Fibroblast of the conjunctiva (primary cell): ENCODE results near the gene MYEF2.
A peak's percentile ranks its signal among the peaks of the same experiment; 100 is the strongest.

Experiments used
- DNase-seq: peaks from one replicate; pipeline ENCODE4 v3.0.0-alpha.2; 2010; ENCODE audit warnings: low read depth

Gene MYEF2

DNA sequence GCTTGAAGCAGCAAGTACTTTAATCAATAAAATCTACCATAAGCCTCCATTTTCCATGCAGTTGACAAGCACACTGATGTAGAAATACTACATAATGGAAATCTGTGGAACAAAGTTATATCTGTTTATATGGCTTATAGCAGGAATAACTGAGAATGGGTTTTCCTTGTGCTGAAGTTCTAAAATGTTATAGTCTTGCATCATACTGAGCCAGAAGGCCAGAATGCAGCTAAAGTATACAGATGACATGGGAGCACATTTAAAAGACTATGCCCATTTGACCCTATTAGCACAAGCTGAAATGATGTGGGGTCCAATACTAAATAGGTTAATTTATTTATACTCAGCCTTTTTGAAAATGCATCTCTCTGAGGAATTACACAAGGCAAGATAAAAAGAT, 32.2 kb downstream of the MYEF2 start:
- no peak for DNase-seq

DNA sequence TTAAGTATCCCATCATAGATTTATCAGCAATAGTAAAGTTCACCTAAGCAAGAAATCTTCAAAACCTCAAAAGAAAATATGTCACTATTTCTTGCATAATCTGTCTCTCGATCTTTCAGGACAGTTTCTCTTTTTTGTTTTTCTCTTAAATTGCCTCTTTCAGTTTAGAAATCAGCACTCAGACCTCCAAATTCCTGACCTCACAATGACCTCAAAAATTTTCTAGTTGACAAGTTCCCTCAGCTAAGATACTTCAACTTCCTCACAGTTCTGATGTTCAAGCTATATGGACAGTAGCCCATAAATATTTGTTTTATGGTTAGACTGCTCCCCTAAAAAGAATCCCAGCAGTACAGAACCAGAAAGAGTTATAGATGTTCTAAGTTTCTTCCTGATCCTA, 33.2 kb downstream of the MYEF2 start:
- DNase-seq: no peak

- DNase-seq: no peak
These were observed 34.2 kb downstream of the MYEF2 start for GRCh38 chr15:48143856-48144255.

DNA sequence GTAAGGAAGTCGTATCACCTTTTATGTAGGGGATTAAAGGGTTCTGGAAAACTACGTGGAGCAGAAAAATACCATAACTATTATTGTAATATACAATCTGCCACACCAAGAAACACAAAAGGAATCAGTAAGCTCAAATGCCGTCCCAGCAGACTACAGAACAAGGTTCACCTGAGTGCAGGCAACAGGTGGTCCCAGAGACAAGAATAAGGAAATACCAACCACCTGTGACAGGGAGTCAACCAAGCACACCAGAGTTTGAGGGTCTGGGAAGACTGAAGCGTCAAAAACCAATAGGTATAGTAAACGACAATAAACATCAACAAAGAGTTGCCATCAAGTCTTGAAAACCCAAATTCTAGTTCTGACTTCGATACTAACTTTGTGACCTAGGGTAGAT, 45.2 kb downstream of the MYEF2 start:
- DNase-seq: no peak

DNA sequence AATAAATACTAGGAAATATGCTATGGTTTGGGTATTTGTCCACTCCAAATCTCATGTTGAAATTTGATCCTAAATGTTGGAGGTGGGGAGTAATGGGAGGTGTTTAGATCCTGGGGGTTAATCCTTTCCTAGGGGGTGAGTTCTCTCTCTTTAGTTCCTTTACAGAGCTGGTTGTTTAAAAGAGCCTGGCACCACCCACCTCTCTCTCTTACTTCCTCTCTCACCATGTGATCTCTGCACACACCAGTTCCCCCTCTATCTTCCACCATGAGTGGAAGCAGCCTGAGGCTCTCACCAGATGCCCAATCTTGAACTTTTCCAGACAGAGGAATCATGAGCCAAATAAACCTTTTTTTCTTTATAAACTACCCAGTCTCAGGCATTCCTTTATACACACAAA, 46.8 kb downstream of the MYEF2 start:
- DNase-seq: no peak

GRCh38 chr15:48126667-48127355, 51.3 kb downstream of the MYEF2 start:
- no peak for DNase-seq

DNA sequence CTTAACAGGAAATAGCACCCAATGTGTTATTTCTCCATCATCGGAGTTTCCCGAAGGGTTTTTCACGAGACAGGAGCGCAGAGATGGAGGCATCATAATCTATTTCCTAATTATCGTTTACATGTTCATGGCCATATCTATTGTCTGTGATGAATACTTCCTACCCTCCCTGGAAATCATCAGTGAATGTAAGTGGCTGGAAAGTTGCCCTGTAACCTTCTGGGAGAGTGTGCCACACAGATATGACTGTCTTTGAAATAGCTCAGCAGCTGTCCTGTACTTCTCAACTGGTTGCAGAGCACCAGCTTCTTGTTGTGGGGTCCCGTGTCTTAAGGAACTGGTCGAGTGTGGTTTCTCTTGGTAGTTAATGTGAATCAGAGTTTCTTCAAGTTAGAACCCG, 56.2 kb downstream of the MYEF2 start:
- no peak for DNase-seq

DNA sequence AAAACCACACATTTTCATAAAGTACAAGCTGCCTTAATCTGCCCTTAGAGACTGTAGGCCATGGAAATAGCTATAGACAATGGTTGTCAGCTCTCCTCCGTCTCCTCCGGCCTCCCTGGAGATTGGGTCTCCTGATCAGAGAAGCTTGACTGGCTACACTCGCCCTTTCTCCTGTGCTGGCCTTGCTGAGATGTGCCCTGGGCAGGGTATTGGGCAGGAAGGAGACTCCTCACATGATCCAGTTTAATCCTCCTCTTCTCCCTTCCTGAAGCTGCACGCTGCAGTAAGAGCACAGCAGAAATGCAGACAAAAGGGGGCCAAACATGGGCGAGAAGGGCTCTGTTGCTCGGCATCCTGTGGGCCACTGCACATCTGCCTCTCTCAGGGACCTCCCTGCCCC, 57.4 kb downstream of the MYEF2 start, which contains the start of gene SLC24A5:
Gene SLC24A5 (plus strand): TSS at position 246 of the 400 bp plus-strand sequence. CDS start 55 bp downstream, at position 301.
- no peak for DNase-seq

DNA sequence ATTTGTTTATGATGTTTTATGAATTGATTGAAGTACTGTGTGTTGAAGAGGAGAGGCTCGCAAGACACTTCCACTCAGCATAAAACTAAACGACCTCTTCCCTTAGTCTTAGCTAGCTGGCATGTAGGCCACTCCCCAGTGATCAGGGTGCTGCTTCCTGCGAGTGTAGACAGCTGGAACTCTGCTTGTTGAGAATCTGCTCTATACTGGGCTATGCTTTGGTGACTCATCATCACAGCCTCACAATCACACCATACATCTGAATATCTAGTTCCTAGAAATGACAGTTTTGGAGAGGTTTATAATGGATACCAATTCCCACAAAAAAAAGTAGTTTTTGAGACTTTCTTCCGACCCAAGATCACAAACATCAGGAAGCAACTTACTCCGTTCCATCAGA, 58.8 kb downstream of the MYEF2 start:
- no peak for DNase-seq

GRCh38 chr15:48112242-48112641, 65.9 kb downstream of the MYEF2 start:
- no peak for DNase-seq

GRCh38 chr15:48109856-48110531, 68.1 kb downstream of the MYEF2 start:
- no peak for DNase-seq

- no peak for DNase-seq
These were observed 68.9 kb downstream of the MYEF2 start for GRCh38 chr15:48109212-48109611.

- no peak for DNase-seq
These were observed 72.2 kb downstream of the MYEF2 start for GRCh38 chr15:48105936-48106335.

- DNase-seq: no peak
These were observed 74.4 kb downstream of the MYEF2 start for GRCh38 chr15:48103647-48104046.

GRCh38 chr15:48102167-48102566, 75.9 kb downstream of the MYEF2 start:
- DNase-seq: no peak

GRCh38 chr15:48101376-48101961, 76.6 kb downstream of the MYEF2 start:
- no peak for DNase-seq

DNA sequence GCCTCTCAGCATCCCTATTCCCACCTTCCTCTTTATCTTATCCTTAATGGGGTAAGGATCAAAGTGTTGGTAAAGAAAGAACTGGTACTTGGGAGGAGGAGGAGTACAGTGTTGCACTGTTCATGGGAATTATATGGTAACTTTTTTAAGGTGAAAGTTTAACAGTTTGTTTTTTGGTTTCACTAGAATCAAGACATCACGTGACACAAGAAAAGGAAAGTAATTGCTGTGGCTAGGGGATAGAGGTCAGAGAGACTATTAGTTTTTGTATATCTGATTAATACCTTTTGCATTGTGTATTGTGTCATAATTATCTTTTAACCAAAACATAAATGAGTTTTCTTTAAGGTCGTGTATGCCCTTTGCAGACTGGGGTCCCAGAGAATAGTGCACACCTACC, 80.8 kb downstream of the MYEF2 start:
- DNase-seq: no peak

DNA sequence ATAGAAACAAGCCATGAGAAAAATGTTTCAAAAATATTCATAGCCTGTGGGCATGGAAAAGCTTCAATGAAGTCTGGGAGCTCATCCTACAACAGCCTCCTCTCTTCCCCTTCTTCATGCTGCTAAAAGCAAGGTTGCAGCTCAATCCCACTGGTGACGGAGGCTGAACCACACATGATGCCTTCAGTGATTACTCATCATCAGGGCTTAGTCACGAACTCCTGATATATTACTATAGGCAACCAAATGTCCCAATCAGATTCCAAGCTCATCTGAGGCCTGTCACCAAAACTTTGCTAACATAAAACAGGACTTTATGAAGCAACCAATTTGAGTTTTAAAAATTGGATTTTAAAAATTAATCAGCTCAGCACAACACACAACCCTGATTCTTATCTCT, 81.3 kb downstream of the MYEF2 start:
- DNase-seq: peak; percentile 2

DNA sequence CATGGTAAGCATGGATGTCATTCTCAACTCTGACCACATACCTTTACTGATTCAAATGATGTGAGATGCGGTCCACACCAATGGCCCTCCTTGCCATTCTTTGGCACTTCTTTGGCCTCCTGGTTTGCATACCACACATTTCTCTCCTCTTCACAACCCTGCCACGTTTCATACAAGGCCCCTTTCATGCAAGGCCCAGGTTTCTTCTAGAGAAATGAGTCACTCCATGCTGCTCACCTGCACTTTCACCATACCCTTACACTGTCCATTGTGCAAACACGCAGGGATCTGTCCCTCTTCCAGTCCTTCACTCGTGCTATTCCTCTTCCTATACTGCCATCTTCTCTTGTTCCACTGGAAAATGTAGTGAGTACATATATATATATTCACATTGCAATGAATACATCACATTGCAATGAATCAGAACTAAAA, 81.7 kb downstream of the MYEF2 start:
- no peak for DNase-seq

GRCh38 chr15:48091522-48091921, 86.6 kb downstream of the MYEF2 start:
- DNase-seq: no peak

DNA sequence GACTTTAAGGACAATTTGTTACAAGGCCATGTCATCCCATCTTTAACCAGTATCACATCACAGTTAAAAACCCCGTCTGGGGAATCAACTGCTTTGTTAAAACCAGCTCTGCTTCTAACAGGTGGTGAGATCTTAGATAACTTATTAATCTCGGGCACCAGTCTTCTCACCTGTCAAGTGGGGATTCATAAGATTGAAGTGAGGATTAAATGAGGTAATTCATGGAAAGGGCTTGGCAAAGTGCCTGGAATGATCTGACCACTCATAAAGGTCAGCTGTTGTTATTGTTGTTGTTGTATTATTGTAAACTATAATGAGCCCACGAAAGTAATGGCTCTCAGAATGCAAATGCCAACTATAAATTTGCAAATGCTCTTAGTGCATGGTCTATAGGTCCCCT, 87.4 kb downstream of the MYEF2 start:
- no peak for DNase-seq

- DNase-seq: no peak
These were observed 88.0 kb downstream of the MYEF2 start for GRCh38 chr15:48090115-48090514.

GRCh38 chr15:48089702-48090101, 88.4 kb downstream of the MYEF2 start:
- no peak for DNase-seq
